Spleen (tissue), 11 donors: ENCODE results near the gene EDIL3. TPM values are rescaled to one million over a fixed set of nuclear protein-coding genes. Genes with fewer than 3 reads are reported as not detected.

Source experiments
- DNase-seq: peaks from one replicate; pipeline ENCODE4 v3.0.0-alpha.2; 2020
- H3K27ac ChIP-seq, 8 donors: fragments of 200-600 bp; sonication (generic) in 7 of 8; 1 replicate in 4 of 8; 2 replicates in 4 of 8; pipeline versions ENCODE4 v1.5.0 to v1.8.0; 2016 to 2021; ENCODE audit warnings: inconsistent platforms in 4 of 8, mild to moderate bottlenecking in 4 of 8, moderate library complexity in 1 of 8
- H3K27me3 ChIP-seq, 7 donors: fragments of 200-600 bp; sonication (generic) in 6 of 7; replicated peaks in 1 of 7; 1 replicate in 4 of 7; 2 replicates in 3 of 7; pipeline versions ENCODE4 v1.5.0 to v1.8.0; 2016 to 2021; ENCODE audit warnings: inconsistent platforms in 3 of 7, mild to moderate bottlenecking in 1 of 7
- H3K36me3 ChIP-seq, 6 donors: fragments of 200-600 bp; sonication (generic) in 5 of 6; 1 replicate in 4 of 6; 2 replicates in 2 of 6; pipeline versions ENCODE4 v1.5.0 to v1.8.0; 2016 to 2021; ENCODE audit warnings: inconsistent platforms in 2 of 6
- H3K4me1 ChIP-seq, 6 donors: fragments of 200-600 bp; sonication (generic) in 5 of 6; 1 replicate in 3 of 6; 2 replicates in 3 of 6; pipeline versions ENCODE4 v1.5.0 to v1.8.0; 2016 to 2021; ENCODE audit warnings: inconsistent platforms in 3 of 6
- H3K4me3 ChIP-seq, 8 donors: fragments of 200-600 bp; sonication (generic) in 7 of 8; 1 replicate in 4 of 8; 2 replicates in 4 of 8; pipeline versions ENCODE4 v1.5.0 to v1.8.0; 2016 to 2021; ENCODE audit warnings: inconsistent platforms in 4 of 8, mild to moderate bottlenecking in 4 of 8, moderate library complexity in 2 of 8
- H3K9me3 ChIP-seq, 8 donors: fragments of 200-600 bp; sonication (generic) in 7 of 8; 1 replicate in 4 of 8; 2 replicates in 4 of 8; pipeline versions ENCODE4 v1.5.0 to v1.8.0; 2016 to 2021; ENCODE audit warnings: inconsistent platforms in 4 of 8
- CTCF ChIP-seq, 11 experiments: fragments of 200-600 bp in 7 of 11; fragments of 450-650 bp in 4 of 11; sonication (generic) in 4 of 11; IDR thresholded peaks in 8 of 11; conservative IDR thresholded peaks in 3 of 11; 1 replicate in 7 of 11; 2 replicates in 4 of 11; pipeline versions ENCODE4 v1.4.0 to v1.8.0; 2016 to 2021; ENCODE audit warnings: antibody characterized with exemption in 11 of 11, inconsistent platforms in 4 of 11, mild to moderate bottlenecking in 1 of 11
- POLR2A ChIP-seq, 3 donors: fragments of 450-650 bp; IDR thresholded peaks; one replicate each; pipeline ENCODE4 v1.5.1; 2017; ENCODE audit warnings: antibody characterized with exemption in 3 of 3, mild to moderate bottlenecking in 1 of 3
- POLR2AphosphoS5 ChIP-seq, 3 donors: sonication (generic); formaldehyde crosslinking; IDR thresholded peaks; one replicate each; pipeline ENCODE4 v1.5.1; 2017; ENCODE audit warnings: antibody characterized with exemption in 3 of 3
- WGBS, 5 donors: extraction: QIAGEN DNeasy Blood & Tissue Kit in 3 of 5; methylation state at CpG; one replicate each; pipeline versions ENCODE4 v1.1.5 to v1.1.7; 2013 to 2018; 5-methylcytosine and 5-hydroxymethylcytosine counted together
- intact Hi-C: fragments of 100-400 bp; cut with DNase I; formaldehyde crosslinking; loops from one replicate; pipeline ENCODE4 v1.15.0; 2023; ENCODE audit warnings: low total_unique reads
- polyA plus RNA-seq, 3 donors: library from polyadenylated mRNA; stranded (reverse); fragments of 200-250 nt; gene quantifications; one replicate each; pipeline ENCODE4 v1.2.1, GENCODE V29; 2013
- total RNA-seq, 7 donors: library from RNA; depleted of rRNA in 3 of 7; stranded (reverse); fragments of >200 nt in 3 of 7; fragmentation: NEBNext Ultra II Directional in 4 of 7; extraction: Animal tissue kit (Norgen Biotek cat#: 25700) in 4 of 7; gene quantifications; one replicate each; pipeline versions ENCODE4 v1.1.0 to v1.2.1, GENCODE V29; 2016 to 2021
- donor health status: healthy with polysubstance abuse.
- donor health status: DM: no; HTN: no; CAD: no; lungs with moderate emphysema.
- donor health status: DM: no; HTN: no; CAD: no.
- donor health status: Bipolar disorder and iron deficiency.
- donor health status: healthy.
- donor health status: DM: no; HTN: no; CAD: no.
- donor health status: DM: yes; HTN: yes; CAD: no.

Gene EDIL3
- total and polyA plus RNA-seq, 10 donors: 0.61 to 2.9 (median 2.1) TPM

- no peaks in the 10 kb centered on the region for H3K36me3 ChIP-seq
- H3K27me3 ChIP-seq: no peaks in the 10 kb centered on the region
- no peaks in the 10 kb centered on the region for H3K9me3 ChIP-seq
- H3K4me3 ChIP-seq: no peak overlapping the region
- 74 to 90% (median 82%) methylated on average over 1 of the region's 1 CpG for WGBS, 5 donors
- intact Hi-C loops: no loop called here
- no peak for DNase-seq
- no peaks in the 10 kb centered on the region for H3K4me1 ChIP-seq
- no peak overlapping the region for H3K27ac ChIP-seq
- TF ChIP-seq CTCF (IDR thresholded peaks at IDR 0.05 in 8 of 11, conservative IDR thresholded peaks at IDR 0.05 in 3 of 11) (no peak), POLR2AphosphoS5 (IDR thresholded peaks at IDR 0.05) (no peak)
These were observed 170.8 kb downstream of the EDIL3 start for GRCh38 chr5:84213861-84214260.

- no peak overlapping the region for H3K27ac ChIP-seq
- TF ChIP-seq POLR2AphosphoS5 (IDR thresholded peaks at IDR 0.05) (no peak), POLR2A (IDR thresholded peaks at IDR 0.05) (no peak), CTCF (IDR thresholded peaks at IDR 0.05 in 8 of 11, conservative IDR thresholded peaks at IDR 0.05 in 3 of 11) (no peak)
- H3K27me3 ChIP-seq: no peaks in the 10 kb centered on the region
- no peak overlapping the region for H3K4me3 ChIP-seq
- no peaks in the 10 kb centered on the region for H3K36me3 ChIP-seq
- intact Hi-C loops: no loop called here
- WGBS, 5 donors: 50 to 61% (median 53%) methylated on average over 1 of the region's 1 CpG
- DNase-seq: no peak
- H3K4me1 ChIP-seq: no peaks in the 10 kb centered on the region
- H3K9me3 ChIP-seq: no peaks in the 10 kb centered on the region
These were observed 171.5 kb downstream of the EDIL3 start for GRCh38 chr5:84213212-84213611.

- no peak overlapping the region for H3K4me3 ChIP-seq
- no peak overlapping the region for H3K27ac ChIP-seq
- 51 to 85% (median 74%) methylated on average over 6 of the region's 6 CpGs for WGBS, 5 donors
- H3K36me3 ChIP-seq: no peaks in the 10 kb centered on the region
- intact Hi-C loops: no loop called here
- no peaks in the 10 kb centered on the region for H3K27me3 ChIP-seq
- DNase-seq: no peak
- no peaks in the 10 kb centered on the region for H3K9me3 ChIP-seq
- H3K4me1 ChIP-seq: no peaks in the 10 kb centered on the region
- TF ChIP-seq POLR2AphosphoS5 (IDR thresholded peaks at IDR 0.05) (no peak), CTCF (IDR thresholded peaks at IDR 0.05 in 8 of 11, conservative IDR thresholded peaks at IDR 0.05 in 3 of 11) (no peak), POLR2A (IDR thresholded peaks at IDR 0.05) (no peak)
These were observed 179.9 kb downstream of the EDIL3 start for GRCh38 chr5:84204772-84205171.

- no peak for TF ChIP-seq POLR2AphosphoS5 (IDR thresholded peaks at IDR 0.05)
- TF ChIP-seq POLR2A (IDR thresholded peaks at IDR 0.05): no peak
- no peak for TF ChIP-seq CTCF (IDR thresholded peaks at IDR 0.05 in 8 of 11, conservative IDR thresholded peaks at IDR 0.05 in 3 of 11)
These were observed 182.5 kb downstream of the EDIL3 start for GRCh38 chr5:84202136-84202535.

More at GRCh38 chr5:84202136-84202535, 182.5 kb downstream of the EDIL3 start:
- no peaks in the 10 kb centered on the region for H3K4me1 ChIP-seq
- 71 to 90% (median 78%) methylated on average over 1 of the region's 1 CpG for WGBS, 5 donors
- no peak overlapping the region for H3K27ac ChIP-seq
- DNase-seq: no peak
- H3K27me3 ChIP-seq: no peaks in the 10 kb centered on the region
- intact Hi-C loops: no loop called here
- H3K9me3 ChIP-seq: no peaks in the 10 kb centered on the region
- no peaks in the 10 kb centered on the region for H3K36me3 ChIP-seq
- H3K4me3 ChIP-seq: no peak overlapping the region
